Mesothelial cell of epicardium (in vitro differentiated cells): ENCODE results near the gene SLC19A2. TPM values are rescaled to one million over a fixed set of nuclear protein-coding genes. Genes with fewer than 3 reads are reported as not detected.

Source experiments
- DNase-seq, 2 experiments: peaks; one replicate each; pipeline ENCODE4 v3.0.0; 2021; ENCODE audit warnings: low spot score in 2 of 2; ENCODE audit not compliant: unreplicated experiment in 2 of 2
- H3K27ac Mint-ChIP-seq: 2 replicates; pipeline ENCODE4 v1.8.0; 2021; ENCODE audit warnings: mixed read lengths
- H3K27me3 Mint-ChIP-seq: 2 replicates; pipeline ENCODE4 v1.8.0; 2021; ENCODE audit warnings: low read depth, mixed read lengths
- H3K36me3 Mint-ChIP-seq: 2 replicates; pipeline ENCODE4 v1.8.0; 2021; ENCODE audit warnings: mixed read lengths
- H3K4me1 Mint-ChIP-seq: 2 replicates; pipeline ENCODE4 v1.8.0; 2021; ENCODE audit warnings: mixed read lengths
- H3K4me3 Mint-ChIP-seq: 2 replicates; pipeline ENCODE4 v1.8.0; 2021; ENCODE audit warnings: mild to moderate bottlenecking, moderate library complexity, mixed read lengths
- H3K9me3 Mint-ChIP-seq: 2 replicates; pipeline ENCODE4 v1.8.0; 2021; ENCODE audit warnings: mixed read lengths
- CTCF ChIP-seq: fragments of 200-600 bp; sonication (generic); IDR thresholded peaks from one replicate; pipeline ENCODE4 v1.5.0; 2021; ENCODE audit warnings: antibody characterized with exemption; ENCODE audit not compliant: unreplicated experiment
- total RNA-seq: library from RNA; stranded (reverse); gene quantifications from 3 replicates; pipeline ENCODE4 v1.2.1, GENCODE V29; 2021

SLC19A2 gene
- total RNA-seq, 1 donor from 2014 or later = 18.2 TPM

GRCh38 chr1:169513208-169513607 is 27.5 kb upstream of the SLC19A2 start:
- Mint-ChIP-seq H3K27ac (no peak overlapping the region), H3K27me3 (no peaks in the 10 kb centered on the region), H3K4me1 (peaks cover 5% of the 10 kb centered on the region), H3K9me3 (no peaks in the 10 kb centered on the region), H3K4me3 (no peak overlapping the region), H3K36me3 (peaks cover 3% of the 10 kb centered on the region)
- no peak for TF ChIP-seq CTCF
- no peak for DNase-seq

- Mint-ChIP-seq H3K4me3 (no peak overlapping the region), H3K36me3 (no peaks in the 10 kb centered on the region), H3K27me3 (no peaks in the 10 kb centered on the region), H3K9me3 (no peaks in the 10 kb centered on the region), H3K4me1 (no peaks in the 10 kb centered on the region), H3K27ac (no peak overlapping the region)
- DNase-seq = no peak
- no peak for TF ChIP-seq CTCF
Observed at GRCh38 chr1:169511316-169512005, 25.7 kb upstream of the SLC19A2 start.

GRCh38 chr1:169510060-169510459 is 24.3 kb upstream of the SLC19A2 start:
- H3K27me3 Mint-ChIP-seq = no peaks in the 10 kb centered on the region
- no peak overlapping the region for H3K27ac Mint-ChIP-seq
- H3K9me3 Mint-ChIP-seq = no peaks in the 10 kb centered on the region
- no peak for DNase-seq
- H3K36me3 Mint-ChIP-seq = no peaks in the 10 kb centered on the region
- H3K4me3 Mint-ChIP-seq = no peak overlapping the region
- no peak for TF ChIP-seq CTCF
- no peaks in the 10 kb centered on the region for H3K4me1 Mint-ChIP-seq

GRCh38 chr1:169509354-169509753 is 23.6 kb upstream of the SLC19A2 start:
- Mint-ChIP-seq H3K27me3 (no peaks in the 10 kb centered on the region), H3K27ac (no peak overlapping the region), H3K4me1 (no peaks in the 10 kb centered on the region), H3K4me3 (no peak overlapping the region), H3K9me3 (no peaks in the 10 kb centered on the region), H3K36me3 (no peaks in the 10 kb centered on the region)
- no peak for TF ChIP-seq CTCF
- DNase-seq = no peak

- H3K9me3 Mint-ChIP-seq = no peaks in the 10 kb centered on the region
- H3K4me3 Mint-ChIP-seq = no peak overlapping the region
- H3K36me3 Mint-ChIP-seq = no peaks in the 10 kb centered on the region
- TF ChIP-seq CTCF = no peak
- no peak overlapping the region for H3K27ac Mint-ChIP-seq
- H3K4me1 Mint-ChIP-seq = no peaks in the 10 kb centered on the region
- no peaks in the 10 kb centered on the region for H3K27me3 Mint-ChIP-seq
- no peak for DNase-seq
Observed at GRCh38 chr1:169508432-169509338, 22.9 kb upstream of the SLC19A2 start.
